Esophagus squamous epithelium (tissue), 4 donors: ENCODE measurements around the gene DHRSX.

Experiments used
- CTCF ChIP-seq, 6 experiments: fragments of 450-650 bp in 4 of 6; fragments of 200-600 bp in 2 of 6; sonication (generic) in 2 of 6; IDR thresholded peaks; one replicate each; pipeline ENCODE4 v1.5.1; 2016 to 2019; ENCODE audit warnings: antibody characterized with exemption in 6 of 6, mild to moderate bottlenecking in 4 of 6, moderate library complexity in 4 of 6
- POLR2A ChIP-seq, 4 donors: fragments of 450-650 bp; IDR thresholded peaks; one replicate each; pipeline ENCODE4 v1.6.1; 2017; ENCODE audit warnings: antibody characterized with exemption in 4 of 4, mild to moderate bottlenecking in 4 of 4, moderate library complexity in 3 of 4

- TF ChIP-seq POLR2A (IDR thresholded peaks at IDR 0.05) (no peak), CTCF (IDR thresholded peaks at IDR 0.05) (no peak)
Observed at GRCh38 chrX:2282490-2283090, 218.2 kb downstream of the DHRSX start.
